Bronchial smooth muscle cell (primary cell): ENCODE data around the gene DCC. TPM values are rescaled to one million over a fixed set of nuclear protein-coding genes. Genes with fewer than 3 reads are reported as not detected.

ENCODE experiments used
- total RNA-seq: library from RNA; depleted of rRNA; stranded (reverse); fragments of >200 nt; gene quantifications from 2 replicates; pipeline ENCODE4 v1.2.1, GENCODE V29; 2014

The DCC gene, protein sequence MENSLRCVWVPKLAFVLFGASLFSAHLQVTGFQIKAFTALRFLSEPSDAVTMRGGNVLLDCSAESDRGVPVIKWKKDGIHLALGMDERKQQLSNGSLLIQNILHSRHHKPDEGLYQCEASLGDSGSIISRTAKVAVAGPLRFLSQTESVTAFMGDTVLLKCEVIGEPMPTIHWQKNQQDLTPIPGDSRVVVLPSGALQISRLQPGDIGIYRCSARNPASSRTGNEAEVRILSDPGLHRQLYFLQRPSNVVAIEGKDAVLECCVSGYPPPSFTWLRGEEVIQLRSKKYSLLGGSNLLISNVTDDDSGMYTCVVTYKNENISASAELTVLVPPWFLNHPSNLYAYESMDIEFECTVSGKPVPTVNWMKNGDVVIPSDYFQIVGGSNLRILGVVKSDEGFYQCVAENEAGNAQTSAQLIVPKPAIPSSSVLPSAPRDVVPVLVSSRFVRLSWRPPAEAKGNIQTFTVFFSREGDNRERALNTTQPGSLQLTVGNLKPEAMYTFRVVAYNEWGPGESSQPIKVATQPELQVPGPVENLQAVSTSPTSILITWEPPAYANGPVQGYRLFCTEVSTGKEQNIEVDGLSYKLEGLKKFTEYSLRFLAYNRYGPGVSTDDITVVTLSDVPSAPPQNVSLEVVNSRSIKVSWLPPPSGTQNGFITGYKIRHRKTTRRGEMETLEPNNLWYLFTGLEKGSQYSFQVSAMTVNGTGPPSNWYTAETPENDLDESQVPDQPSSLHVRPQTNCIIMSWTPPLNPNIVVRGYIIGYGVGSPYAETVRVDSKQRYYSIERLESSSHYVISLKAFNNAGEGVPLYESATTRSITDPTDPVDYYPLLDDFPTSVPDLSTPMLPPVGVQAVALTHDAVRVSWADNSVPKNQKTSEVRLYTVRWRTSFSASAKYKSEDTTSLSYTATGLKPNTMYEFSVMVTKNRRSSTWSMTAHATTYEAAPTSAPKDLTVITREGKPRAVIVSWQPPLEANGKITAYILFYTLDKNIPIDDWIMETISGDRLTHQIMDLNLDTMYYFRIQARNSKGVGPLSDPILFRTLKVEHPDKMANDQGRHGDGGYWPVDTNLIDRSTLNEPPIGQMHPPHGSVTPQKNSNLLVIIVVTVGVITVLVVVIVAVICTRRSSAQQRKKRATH (N-terminal part only)
- total RNA-seq: 0.52 and 3.3 TPM in 2 replicates

DNA sequence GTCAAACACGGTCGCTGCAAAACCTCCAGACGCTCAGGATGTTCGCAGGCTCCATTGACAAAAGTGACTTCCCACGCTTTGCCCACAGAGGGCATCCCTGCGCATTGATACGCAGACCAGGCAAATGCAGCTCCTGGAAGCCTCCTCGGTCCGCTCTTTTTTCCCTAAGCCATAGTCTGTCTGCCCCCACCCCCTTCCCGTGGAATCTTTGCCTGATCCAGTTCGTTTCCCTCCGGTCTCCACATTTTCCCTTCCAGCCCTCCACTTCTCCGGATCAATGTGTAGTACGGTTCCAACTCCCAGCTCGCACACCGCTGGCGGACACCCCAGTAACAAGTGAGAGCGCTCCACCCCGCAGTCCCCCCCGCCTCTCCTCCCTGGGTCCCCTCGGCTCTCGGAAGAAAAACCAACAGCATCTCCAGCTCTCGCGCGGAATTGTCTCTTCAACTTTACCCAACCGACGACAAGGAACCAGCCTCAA lies at the start of gene DCC:
Gene DCC (plus strand): TSS at position 307 of the 481 bp plus-strand sequence. CDS start 591 bp downstream, outside the sequence.

